IMR-90 (cell line): ENCODE results near the gene RAD23B. TPM values are rescaled to one million over a fixed set of nuclear protein-coding genes. Genes with fewer than 3 reads are reported as not detected.
A peak's percentile ranks its signal among the peaks of the same experiment; 100 is the strongest.

Experiments used
- CTCF ChIP-seq: conservative IDR thresholded peaks from 2 replicates; pipeline ENCODE4 v1.5.1; 2012; ENCODE audit warnings: mild to moderate bottlenecking, low read depth, low read length, improper control_type of control experiment
- MAFK ChIP-seq: IDR thresholded peaks from 2 replicates; pipeline ENCODE4 v1.6.1; 2012; ENCODE audit warnings: low read depth, low read length, improper control_type of control experiment
- MAZ ChIP-seq: IDR thresholded peaks from 2 replicates; pipeline ENCODE4 v1.6.1; 2012; ENCODE audit warnings: low read depth, mild to moderate bottlenecking, low read length, improper control_type of control experiment, moderate library complexity, borderline replicate concordance
- polyA plus RNA-seq, 3 experiments: library from polyadenylated mRNA; depleted of rRNA; stranded (reverse); fragments of >200 nt; gene quantifications; 2 replicates each; pipeline ENCODE4 v1.2.3, GENCODE V29; 2012; ENCODE audit warnings: low replicate concordance in 1 of 3
- total RNA-seq: library from RNA; depleted of rRNA; stranded (reverse); fragments of >200 nt; gene quantifications from 2 replicates; pipeline ENCODE4 v1.2.3, GENCODE V29; 2012

Gene RAD23B
- total and polyA plus RNA-seq, 2 of the 4 experiments (the other 2 are of a cell fraction): 126 to 148 TPM

- TF ChIP-seq CTCF (no peak), MAZ (peak; percentile 81; the same call in 1 of the 2 replicates), MAFK (0 out of 2 replicates have a peak, but pooled peaks have one; percentile 10)
These were observed at the start of gene RAD23B (continued) for GRCh38 chr9:107282759-107283622.
